H9 (cell line): ENCODE results near the gene NPAS3. TPM values are rescaled to one million over a fixed set of nuclear protein-coding genes. Genes with fewer than 3 reads are reported as not detected.

ENCODE experiments used
- DNase-seq: peaks from one replicate; pipeline ENCODE4 v3.0.0-alpha.2; 2017
- H2AFZ ChIP-seq: one replicate; pipeline ENCODE4 v1.6.1; 2013; ENCODE audit warnings: mild to moderate bottlenecking, low read length, control low read depth, moderate library complexity
- H2AK5ac ChIP-seq: 2 replicates; pipeline ENCODE4 v1.6.1; 2013; ENCODE audit warnings: low read length, control low read depth, mixed read lengths; ENCODE audit not compliant: insufficient read length
- H2BK120ac ChIP-seq: one replicate; pipeline ENCODE4 v1.6.1; 2013; ENCODE audit warnings: low read depth, mild to moderate bottlenecking, low read length, control low read depth, inconsistent platforms; ENCODE audit not compliant: poor library complexity, severe bottlenecking
- H2BK12ac ChIP-seq: 2 replicates; pipeline ENCODE4 v1.6.1; 2013; ENCODE audit warnings: low read length, control low read depth, mixed read lengths, low read depth; ENCODE audit not compliant: insufficient read length
- H2BK15ac ChIP-seq: 2 replicates; pipeline ENCODE4 v1.6.1; 2013; ENCODE audit warnings: low read depth, low read length, control low read depth
- H2BK20ac ChIP-seq: one replicate; pipeline ENCODE4 v1.6.1; 2013; ENCODE audit warnings: low read depth, mild to moderate bottlenecking, low read length, control low read depth, inconsistent platforms; ENCODE audit not compliant: poor library complexity, severe bottlenecking
- H2BK5ac ChIP-seq: 2 replicates; pipeline ENCODE4 v1.6.1; 2013; ENCODE audit warnings: low read length, control low read depth, mixed read lengths; ENCODE audit not compliant: insufficient read length
- H3K14ac ChIP-seq: 2 replicates; pipeline ENCODE4 v1.6.1; 2013; ENCODE audit warnings: low read length, control low read depth; ENCODE audit not compliant: insufficient read depth
- H3K18ac ChIP-seq: 2 replicates; pipeline ENCODE4 v1.6.1; 2013; ENCODE audit warnings: low read depth, mild to moderate bottlenecking, mixed read lengths, low read length, control low read depth; ENCODE audit not compliant: insufficient read length
- H3K23ac ChIP-seq: 2 replicates; pipeline ENCODE4 v1.6.1; 2013; ENCODE audit warnings: low read length, control low read depth, mixed read lengths, low read depth; ENCODE audit not compliant: insufficient read length
- H3K23me2 ChIP-seq: 2 replicates; pipeline ENCODE4 v1.6.1; 2013; ENCODE audit warnings: low read depth, mild to moderate bottlenecking, mixed read lengths, low read length, control low read depth; ENCODE audit not compliant: insufficient read length, poor library complexity, severe bottlenecking
- H3K27ac ChIP-seq: 2 replicates; pipeline ENCODE4 v1.5.1; 2013; ENCODE audit warnings: low read length, control low read depth, mixed read lengths, low read depth; ENCODE audit not compliant: insufficient read length
- H3K27me3 ChIP-seq: 2 replicates; pipeline ENCODE4 v1.6.1; 2013; ENCODE audit warnings: low read length, control low read depth, inconsistent platforms; ENCODE audit not compliant: insufficient read depth
- H3K4ac ChIP-seq: 2 replicates; pipeline ENCODE4 v1.6.1; 2013; ENCODE audit warnings: low read depth, mild to moderate bottlenecking, control low read depth, inconsistent platforms, low read length, moderate library complexity
- H3K4me1 ChIP-seq: 2 replicates; pipeline ENCODE4 v1.6.1; 2013; ENCODE audit warnings: low read length, control low read depth, inconsistent platforms; ENCODE audit not compliant: insufficient read depth
- H3K4me2 ChIP-seq: 2 replicates; pipeline ENCODE4 v1.6.1; 2013; ENCODE audit warnings: low read length, control low read depth, mixed read lengths; ENCODE audit not compliant: insufficient read length, insufficient read depth
- H3K56ac ChIP-seq: 2 replicates; pipeline ENCODE4 v1.6.1; 2013; ENCODE audit warnings: low read depth, mild to moderate bottlenecking, mixed read lengths, low read length, control low read depth; ENCODE audit not compliant: insufficient read length
- H3K79me1 ChIP-seq: 2 replicates; pipeline ENCODE4 v1.6.1; 2013; ENCODE audit warnings: low read depth, mild to moderate bottlenecking, moderate library complexity, low read length, control low read depth, inconsistent platforms; ENCODE audit not compliant: insufficient read depth, poor library complexity, severe bottlenecking
- H3K79me2 ChIP-seq: 2 replicates; pipeline ENCODE4 v1.6.1; 2013; ENCODE audit warnings: low read length, control low read depth, inconsistent platforms; ENCODE audit not compliant: insufficient read depth
- H3K9ac ChIP-seq: 2 replicates; pipeline ENCODE4 v1.6.1; 2013; ENCODE audit warnings: low read length, control low read depth, mixed read lengths; ENCODE audit not compliant: insufficient read length; ENCODE audit errors: extremely low read depth
- H3K9me3 ChIP-seq: one replicate; pipeline ENCODE4 v1.6.1; 2013; ENCODE audit warnings: low read depth, low read length, inconsistent platforms; ENCODE audit not compliant: control insufficient read depth
- H3T11ph ChIP-seq: one replicate; pipeline ENCODE4 v1.6.1; 2013; ENCODE audit warnings: mild to moderate bottlenecking, low read length, control low read depth, inconsistent platforms
- H4K20me1 ChIP-seq: one replicate; pipeline ENCODE4 v1.6.1; 2013; ENCODE audit not compliant: control insufficient read depth, insufficient read length, insufficient read depth
- H4K5ac ChIP-seq: 2 replicates; pipeline ENCODE4 v1.6.1; 2013; ENCODE audit warnings: low read depth, mild to moderate bottlenecking, mixed read lengths, low read length, control low read depth; ENCODE audit not compliant: insufficient read length
- H4K8ac ChIP-seq: replicated peaks from 2 replicates; pipeline ENCODE4 v1.6.1; 2013; ENCODE audit warnings: low read length, control low read depth, mixed read lengths, low read depth; ENCODE audit not compliant: insufficient read length
- H4K91ac ChIP-seq: 2 replicates; pipeline ENCODE4 v1.6.1; 2013; ENCODE audit warnings: low read depth, mild to moderate bottlenecking, moderate library complexity, mixed read lengths, low read length, control low read depth; ENCODE audit not compliant: insufficient read length
- H3K27ac Mint-ChIP-seq, 3 experiments: 2 replicates in 2 of 3; 3 replicates in 1 of 3; pipeline ENCODE4 v1.8.0; 2020 to 2021; ENCODE audit warnings: mixed read lengths in 3 of 3, mild to moderate bottlenecking in 1 of 3, moderate library complexity in 1 of 3
- H3K27me3 Mint-ChIP-seq: 2 replicates; pipeline ENCODE4 v1.8.0; 2021; ENCODE audit warnings: low read depth, mild to moderate bottlenecking, moderate library complexity, mixed read lengths
- H3K36me3 Mint-ChIP-seq, 3 experiments: 2 replicates in 2 of 3; 3 replicates in 1 of 3; pipeline ENCODE4 v1.8.0; 2020 to 2021; ENCODE audit warnings: low read depth in 3 of 3, mixed read lengths in 3 of 3; ENCODE audit not compliant: insufficient read depth in 1 of 3
- H3K4me1 Mint-ChIP-seq, 2 experiments: 2 replicates each; pipeline ENCODE4 v1.8.0; 2020; ENCODE audit warnings: mixed read lengths in 2 of 2
- H3K4me3 Mint-ChIP-seq, 2 experiments: 2 replicates in 1 of 2; 3 replicates in 1 of 2; pipeline ENCODE4 v1.8.0; 2020 to 2021; ENCODE audit warnings: mild to moderate bottlenecking in 2 of 2, mixed read lengths in 2 of 2, moderate library complexity in 1 of 2
- H3K9me3 Mint-ChIP-seq, 2 experiments: 2 replicates in 1 of 2; 3 replicates in 1 of 2; pipeline ENCODE4 v1.8.0; 2020; ENCODE audit warnings: mild to moderate bottlenecking in 2 of 2, mixed read lengths in 2 of 2, moderate library complexity in 1 of 2
- CTCF ChIP-seq: fragments of 200-600 bp; sonication (generic); conservative IDR thresholded peaks from 3 replicates; pipeline ENCODE4 v1.8.0; 2021; ENCODE audit warnings: antibody characterized with exemption, mild to moderate bottlenecking
- WGBS: extraction: QIAGEN DNeasy Blood & Tissue Kit; methylation state at CpG from one replicate; pipeline ENCODE4 v1.1.7; 2013; ENCODE audit warnings: missing lambda C conversion rate, low lambda C conversion rate, mixed read lengths; ENCODE audit not compliant: insufficient read length; ENCODE audit errors: extremely low coverage; 5-methylcytosine and 5-hydroxymethylcytosine counted together
- total RNA-seq: library from RNA; stranded (reverse); gene quantifications from 2 replicates; pipeline ENCODE4 v1.2.1, GENCODE V29; 2021

Gene NPAS3
- total RNA-seq, 1 experiment from 2014 or later, result 0.17 TPM

DNA sequence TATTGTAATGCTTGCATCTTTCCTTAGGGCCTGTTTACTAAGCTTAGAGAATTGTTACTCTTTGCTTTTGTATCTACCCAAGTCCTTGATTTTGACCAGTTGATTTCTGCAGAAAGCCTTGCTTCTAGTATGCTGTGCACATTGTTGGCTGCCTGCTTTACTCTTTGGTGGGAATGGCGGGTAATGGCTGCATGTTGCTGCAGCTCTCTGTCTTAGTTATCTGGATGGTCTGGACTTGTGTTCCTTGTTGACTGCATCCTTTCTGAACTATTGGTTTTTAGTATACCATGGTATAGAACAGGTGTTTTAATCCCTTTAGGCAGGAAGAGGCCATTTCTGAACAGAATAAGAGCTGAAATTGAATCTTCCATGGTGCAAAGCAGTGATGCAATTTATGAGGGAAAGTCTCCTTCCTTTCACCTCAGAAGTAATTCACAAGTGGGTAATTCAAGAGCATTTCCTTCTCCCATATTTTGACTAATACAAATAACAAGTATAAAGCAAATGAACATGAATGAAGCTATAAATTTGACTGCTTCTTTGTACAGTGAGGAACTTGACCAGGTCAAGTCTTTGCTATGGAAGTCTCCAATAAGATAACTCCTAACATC lies 466.4 kb downstream of the NPAS3 start:
- Mint-ChIP-seq H3K27me3 (no peaks in the 10 kb centered on the region; the same call in 1 of the 2 replicates), H3K9me3 (peaks cover 47 to 64% of the 10 kb centered on the region in 2 experiments), H3K4me3 (no peak overlapping the region), H3K36me3 (peaks cover 26 to 38% (median 27%) of the 10 kb centered on the region in 3 experiments), H3K27ac (no peak overlapping the region), H3K4me1 (no peaks in the 10 kb centered on the region)
- H4K8ac ChIP-seq, result no peak overlapping the region
- no peak overlapping the region for H3K14ac ChIP-seq
- no CpG with 5 or more reads among the region's 1 CpG for WGBS
- no peak overlapping the region for H2BK12ac ChIP-seq
- H3T11ph ChIP-seq, result no peak overlapping the region
- no peak overlapping the region for H3K23ac ChIP-seq
- H3K56ac ChIP-seq, result no peak overlapping the region
- DNase-seq, result no peak
- no peak overlapping the region for H2BK20ac ChIP-seq
- H3K27ac ChIP-seq, result no peak overlapping the region
- no peaks in the 10 kb centered on the region for H3K79me2 ChIP-seq
- H3K9ac ChIP-seq, result no peak overlapping the region
- H3K4me1 ChIP-seq, result no peaks in the 10 kb centered on the region
- no peak overlapping the region for H3K18ac ChIP-seq
- no peaks in the 10 kb centered on the region for H3K79me1 ChIP-seq
- no peak overlapping the region for H3K4me2 ChIP-seq
- no peak overlapping the region for H2BK120ac ChIP-seq
- no peak for TF ChIP-seq CTCF
- no peak overlapping the region for H4K91ac ChIP-seq
- H4K20me1 ChIP-seq, result no peaks in the 10 kb centered on the region
- no peak overlapping the region for H2BK15ac ChIP-seq
- no peaks in the 10 kb centered on the region for H3K23me2 ChIP-seq
- H2AK5ac ChIP-seq, result no peak overlapping the region
- H3K9me3 ChIP-seq, result peaks cover 41% of the 10 kb centered on the region
- no peaks in the 10 kb centered on the region for H3K27me3 ChIP-seq
- H2BK5ac ChIP-seq, result no peak overlapping the region
- H3K4ac ChIP-seq, result no peak overlapping the region
- no peak overlapping the region for H4K5ac ChIP-seq
- no peak overlapping the region for H2AFZ ChIP-seq
